Stimulated activated CD4-positive, alpha-beta T cell treated with anti-CD3 and anti-CD28 coated beads, Interleukin-4, amount 100 ng/mL, for 24 hours (primary cell): Measurements from ENCODE around the gene FAM120A.
"Not testable (repeated sequence)": the region's sequence is repeated elsewhere in the genome, so short reads cannot be mapped to it uniquely, and the experiment has no call there.

Experiments used
- DNase-seq: peaks from one replicate; pipeline ENCODE4 v3.0.0-alpha.2; 2020

The FAM120A gene

DNA sequence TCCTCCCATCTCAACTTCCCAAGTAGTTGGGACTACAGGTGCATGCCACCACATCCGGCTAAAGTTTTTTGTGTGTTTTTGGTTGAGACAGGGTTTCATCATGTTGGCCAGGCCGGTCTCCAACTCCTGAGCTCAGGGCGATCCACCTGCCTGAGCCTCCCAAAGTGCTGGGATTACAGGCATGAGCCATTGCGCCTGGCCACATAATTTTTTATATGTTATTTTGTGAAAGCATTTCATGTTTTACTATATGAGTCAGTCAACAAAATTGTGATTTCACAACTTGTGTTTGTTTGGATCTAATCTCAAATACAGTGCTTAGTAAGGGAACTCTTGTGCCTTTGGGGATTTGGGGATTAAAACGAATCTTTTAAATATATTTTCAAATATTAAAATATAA is 21.9 kb downstream of the FAM120A start:
- no peak for DNase-seq

DNA sequence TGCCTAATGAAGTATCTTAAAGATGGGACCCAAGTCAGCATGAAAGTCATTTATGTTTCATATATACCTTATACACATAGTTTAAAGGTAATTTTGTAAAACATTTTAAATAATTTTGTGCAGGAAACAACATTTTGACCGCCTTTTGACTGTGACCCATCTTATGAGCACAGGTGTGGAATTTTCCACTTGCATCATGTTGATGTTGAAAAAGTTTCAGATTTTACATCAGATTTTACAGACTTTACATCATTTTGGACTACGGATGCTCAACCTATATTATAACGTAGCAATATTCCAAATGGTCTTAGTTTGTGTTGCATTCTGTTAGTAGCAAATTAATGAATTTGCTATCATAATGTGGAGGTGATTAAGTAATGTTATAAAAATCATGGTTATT is 23.6 kb downstream of the FAM120A start:
- DNase-seq, result no peak

DNA sequence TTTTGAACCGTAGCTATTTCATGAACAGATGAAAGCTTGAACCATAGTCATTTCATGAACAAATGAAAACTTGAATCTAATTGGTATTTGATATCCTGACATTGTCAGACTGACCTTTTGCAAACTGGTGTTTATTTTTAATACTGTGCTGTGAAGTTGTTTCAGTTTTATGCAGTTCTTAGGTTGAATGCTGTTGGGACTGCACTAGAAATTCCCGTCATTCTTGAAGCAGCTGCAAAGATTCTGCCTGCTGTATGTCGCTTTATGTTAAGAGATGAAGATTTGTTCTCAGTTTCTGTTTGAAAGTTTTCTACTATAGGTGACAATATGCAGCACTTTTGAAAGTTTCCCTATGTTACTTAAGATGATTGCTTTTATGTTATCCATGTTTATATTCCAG is 24.4 kb downstream of the FAM120A start:
- no peak for DNase-seq

DNA sequence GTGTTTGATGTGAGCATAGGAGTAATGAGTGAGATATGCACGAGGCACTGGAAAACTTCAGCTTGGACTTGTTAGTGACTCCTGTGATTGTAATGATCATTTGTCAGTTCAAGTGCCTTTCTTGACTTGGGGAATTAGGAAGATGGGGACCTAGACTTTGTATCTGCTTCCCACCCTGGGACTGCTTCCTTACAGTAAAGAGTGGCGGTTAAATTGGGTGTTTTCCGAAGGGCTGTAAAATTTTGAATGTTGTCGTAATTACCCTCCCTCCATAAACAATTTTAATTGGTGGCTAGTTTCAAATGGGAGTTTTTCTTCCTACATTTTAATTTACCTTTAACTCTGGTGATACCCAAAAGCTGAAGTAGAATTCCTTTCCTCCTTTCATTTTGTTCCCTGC is 25.4 kb downstream of the FAM120A start:
- DNase-seq, result no peak

DNA sequence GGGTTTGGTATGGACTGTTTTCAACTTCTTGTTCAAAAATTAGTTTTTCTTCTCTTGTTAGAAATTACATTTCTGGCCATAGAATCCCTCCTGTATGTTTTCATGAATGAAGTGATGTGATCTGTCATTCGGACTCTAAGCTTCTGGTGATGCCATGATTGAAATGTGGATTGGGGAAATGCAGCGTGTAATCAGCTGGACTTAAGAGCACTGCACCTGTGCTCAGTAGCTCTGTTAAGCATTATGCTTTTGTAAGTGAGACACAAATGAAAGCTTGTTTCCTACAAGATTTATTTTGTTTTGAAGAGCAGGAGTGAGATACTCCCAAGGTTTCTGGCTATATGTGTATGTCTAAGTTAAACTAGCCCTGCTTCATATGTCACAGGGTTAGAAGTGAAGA is 25.9 kb downstream of the FAM120A start:
- no peak for DNase-seq

DNA sequence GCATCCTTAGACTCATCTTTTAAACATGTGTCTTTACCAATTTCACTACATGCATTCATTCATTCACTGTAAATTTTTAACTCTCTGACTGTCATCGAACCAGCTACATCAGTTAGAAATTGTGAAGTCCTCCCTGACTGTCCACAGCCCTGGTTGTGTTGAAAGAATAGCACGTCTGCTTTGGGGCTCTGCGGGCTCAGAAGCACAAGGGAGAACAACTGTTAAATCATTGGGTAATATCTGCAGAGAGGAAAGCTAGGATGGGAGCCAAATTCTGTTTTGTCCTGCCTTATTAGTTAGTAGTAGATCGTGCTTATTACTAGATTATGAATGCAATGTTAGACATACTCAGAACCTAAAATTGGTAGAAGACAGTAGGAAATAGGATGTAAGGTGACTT is 28.2 kb downstream of the FAM120A start:
- DNase-seq, result no peak

DNA sequence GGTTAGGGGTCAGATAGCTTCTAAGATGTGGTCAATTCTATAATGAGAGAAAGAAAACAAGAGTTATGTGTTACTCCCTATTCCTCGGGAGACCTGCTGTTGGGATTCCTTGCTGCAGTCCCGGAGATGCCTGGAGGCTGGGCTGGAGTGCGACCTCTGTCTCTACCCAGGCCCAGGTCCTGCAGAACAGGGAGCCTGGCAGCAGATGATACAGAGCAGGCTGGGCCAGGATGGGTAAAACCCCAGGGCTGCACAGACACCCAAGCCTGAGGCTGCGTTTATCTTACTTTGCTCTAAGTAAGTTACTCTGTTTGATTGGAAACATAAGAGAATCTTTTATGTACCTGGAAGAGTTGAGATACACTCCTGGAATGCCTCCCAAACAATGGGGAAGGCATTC is 28.8 kb downstream of the FAM120A start:
- no peak for DNase-seq

DNA sequence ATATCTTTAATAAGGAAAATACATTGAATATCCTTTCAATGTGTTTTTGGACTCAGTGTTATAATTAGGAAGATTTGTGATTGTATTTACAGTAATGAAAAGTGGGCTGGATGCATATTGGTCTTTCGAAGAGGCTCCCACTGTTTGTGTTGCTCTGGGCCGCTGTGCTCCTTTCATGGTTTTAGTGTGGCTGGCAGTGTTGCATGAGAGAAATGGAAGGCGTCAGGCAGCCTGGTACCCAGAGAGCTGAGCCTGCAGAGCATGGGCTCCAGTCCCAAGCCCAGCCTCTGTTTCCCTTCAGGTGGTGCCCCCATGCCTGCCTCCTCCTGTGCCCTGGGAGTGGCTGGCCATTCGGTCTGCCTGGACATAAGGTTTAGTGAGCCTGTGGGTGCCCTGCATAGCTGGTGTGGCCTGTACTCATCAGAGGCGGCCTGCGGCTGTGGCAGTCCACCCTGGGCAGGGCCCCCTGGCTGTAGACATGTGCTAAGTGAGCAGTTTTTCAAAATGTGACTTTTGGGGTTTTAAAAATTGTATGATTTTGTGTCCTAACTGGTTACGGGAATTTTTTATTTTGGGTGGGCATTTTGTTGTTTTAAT is 29.3 kb downstream of the FAM120A start:
- no peak for DNase-seq

DNA sequence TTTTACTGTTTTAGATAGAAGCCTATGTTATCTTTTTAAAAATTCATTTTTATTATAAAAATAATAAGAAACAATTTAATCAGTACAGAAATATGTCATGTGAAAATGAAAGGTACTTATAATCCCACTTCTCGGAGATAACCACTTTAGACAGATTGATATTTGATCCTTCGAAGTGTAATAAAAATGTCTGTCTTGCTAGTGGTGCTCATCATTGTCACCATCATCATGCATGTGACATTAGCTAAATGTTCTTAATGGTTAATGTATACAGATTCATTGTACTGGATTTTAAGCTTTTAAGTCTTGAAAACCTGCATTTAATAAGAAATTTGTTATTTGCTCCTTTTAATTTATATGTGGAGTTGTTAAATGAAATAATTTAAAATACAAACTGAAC is 32.0 kb downstream of the FAM120A start:
- DNase-seq, result no peak

DNA sequence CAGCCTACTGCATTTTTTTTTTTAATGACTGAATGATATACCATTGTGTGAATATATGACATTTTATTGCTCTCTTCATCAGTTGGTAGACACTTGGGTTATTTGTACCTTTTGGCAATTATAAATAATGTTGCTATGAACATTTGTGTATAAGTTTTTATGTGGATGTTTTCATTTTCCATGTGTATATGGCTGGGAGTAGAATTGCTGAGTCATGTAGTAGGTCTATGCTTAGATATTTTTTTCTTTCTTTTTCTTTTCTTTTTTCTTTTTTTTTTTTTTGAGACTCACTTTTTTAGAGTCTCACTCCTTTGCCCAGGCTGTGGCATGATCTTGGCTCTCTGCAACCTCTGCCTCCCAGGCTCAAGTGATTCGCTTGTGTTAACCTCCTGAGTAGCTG is 34.8 kb downstream of the FAM120A start:
- DNase-seq, result no peak

DNA sequence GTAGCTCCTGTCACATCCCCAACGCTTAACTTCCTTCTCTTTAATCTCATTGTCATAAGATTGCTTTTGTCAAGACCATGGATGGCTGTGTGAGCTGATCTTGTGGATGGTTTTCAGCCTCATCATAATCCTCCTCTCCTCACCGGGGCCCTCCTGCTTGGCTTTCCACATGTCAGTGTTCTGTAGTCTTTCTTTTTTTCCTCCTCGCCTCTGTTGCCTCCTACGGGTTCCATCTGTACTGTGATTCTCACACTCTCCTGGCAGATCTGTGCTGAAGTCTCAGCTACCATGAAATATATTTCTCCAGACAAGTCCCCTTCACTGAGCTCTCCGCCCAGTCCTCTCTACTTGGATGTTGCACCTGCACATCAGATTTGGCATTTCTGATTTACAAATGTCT is 36.8 kb downstream of the FAM120A start:
- DNase-seq, result no peak

DNA sequence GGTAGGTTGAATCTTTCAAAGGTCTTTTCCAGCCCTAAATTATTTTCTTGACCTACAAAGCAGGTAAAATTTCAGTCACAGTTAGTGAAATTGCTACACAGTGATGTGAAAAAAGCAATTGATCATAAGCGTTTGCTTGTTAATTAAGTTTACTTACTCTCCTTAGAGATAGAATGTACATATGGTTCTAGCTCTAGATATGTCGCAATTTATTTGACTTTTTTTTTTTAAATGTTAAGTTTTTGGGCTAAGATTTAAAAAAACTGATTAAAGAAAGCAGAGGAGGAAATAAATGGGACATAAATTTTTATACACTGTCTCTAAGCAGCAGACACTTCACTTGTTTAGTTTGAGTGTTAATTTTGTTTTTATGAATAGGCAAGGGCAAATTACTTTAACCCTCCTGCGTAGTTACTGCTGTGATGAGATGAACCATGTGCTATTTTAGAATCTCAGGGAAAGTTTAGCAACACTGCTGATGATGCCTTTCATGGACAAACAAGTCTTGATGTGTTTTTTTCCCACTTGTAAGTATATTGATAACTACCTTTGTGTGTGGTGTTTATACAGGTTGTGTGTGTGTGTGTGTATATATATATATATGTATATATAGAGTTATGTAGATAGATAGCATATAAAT is 40.2 kb downstream of the FAM120A start:
- DNase-seq, result no peak

DNA sequence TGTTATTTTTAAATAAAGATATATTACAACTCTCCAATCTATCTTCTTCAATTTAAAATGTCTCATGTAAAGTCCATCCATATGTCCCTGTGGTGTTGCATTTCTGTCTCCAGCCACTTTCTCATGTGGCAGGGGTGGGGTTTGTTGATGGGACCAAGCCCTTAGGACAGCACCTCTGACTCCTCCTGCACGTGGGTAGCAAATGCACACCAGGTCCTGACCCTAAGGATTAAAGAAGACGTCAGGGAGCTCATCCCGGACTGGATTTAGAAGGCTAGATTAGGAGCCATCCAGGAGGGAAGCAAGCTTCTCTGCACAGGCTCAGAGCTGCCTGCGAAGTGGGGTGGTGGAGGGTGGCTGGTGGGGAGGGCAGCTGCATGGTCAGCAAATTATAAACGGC is 40.8 kb downstream of the FAM120A start:
- DNase-seq, result no peak

DNA sequence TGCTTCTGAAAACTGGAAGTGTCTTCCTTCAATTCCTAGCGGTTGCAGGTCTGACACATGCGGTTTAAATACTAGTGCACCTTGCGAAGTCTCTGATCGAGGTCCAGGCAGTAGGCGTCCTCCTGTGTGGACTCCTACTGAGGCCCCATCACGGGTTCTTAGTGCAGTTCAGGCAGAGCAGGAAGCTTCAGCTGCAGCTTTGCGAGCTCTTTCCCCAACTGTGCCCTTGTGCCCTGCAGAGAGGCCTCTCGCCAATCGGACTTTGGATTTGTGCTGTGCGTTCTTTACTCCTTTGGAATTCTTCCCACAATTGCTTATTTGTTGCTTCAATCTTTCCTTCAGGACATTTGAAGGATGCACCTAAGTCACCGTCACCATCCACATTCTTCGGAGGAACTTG is 42.5 kb downstream of the FAM120A start:
- DNase-seq, result no peak

DNA sequence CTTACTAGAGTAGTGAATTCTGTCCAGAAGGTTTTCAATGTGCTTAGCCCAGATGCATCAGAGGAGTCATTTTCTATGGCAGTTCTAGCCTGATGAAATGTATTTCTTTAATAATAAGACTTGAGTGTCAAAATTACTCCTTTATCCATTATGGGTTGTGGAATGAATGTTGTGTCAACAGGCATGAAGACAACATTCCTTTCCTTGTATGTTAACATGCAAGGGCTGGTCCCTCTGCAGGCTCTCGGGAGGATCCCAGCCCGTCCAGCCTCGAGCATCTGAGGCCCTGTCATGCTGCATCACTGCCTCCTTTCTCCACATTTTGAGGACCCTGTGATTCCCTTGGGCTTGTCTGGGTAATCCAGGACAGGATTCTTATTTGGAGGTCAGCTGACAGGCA is 44.8 kb downstream of the FAM120A start:
- no peak for DNase-seq

DNA sequence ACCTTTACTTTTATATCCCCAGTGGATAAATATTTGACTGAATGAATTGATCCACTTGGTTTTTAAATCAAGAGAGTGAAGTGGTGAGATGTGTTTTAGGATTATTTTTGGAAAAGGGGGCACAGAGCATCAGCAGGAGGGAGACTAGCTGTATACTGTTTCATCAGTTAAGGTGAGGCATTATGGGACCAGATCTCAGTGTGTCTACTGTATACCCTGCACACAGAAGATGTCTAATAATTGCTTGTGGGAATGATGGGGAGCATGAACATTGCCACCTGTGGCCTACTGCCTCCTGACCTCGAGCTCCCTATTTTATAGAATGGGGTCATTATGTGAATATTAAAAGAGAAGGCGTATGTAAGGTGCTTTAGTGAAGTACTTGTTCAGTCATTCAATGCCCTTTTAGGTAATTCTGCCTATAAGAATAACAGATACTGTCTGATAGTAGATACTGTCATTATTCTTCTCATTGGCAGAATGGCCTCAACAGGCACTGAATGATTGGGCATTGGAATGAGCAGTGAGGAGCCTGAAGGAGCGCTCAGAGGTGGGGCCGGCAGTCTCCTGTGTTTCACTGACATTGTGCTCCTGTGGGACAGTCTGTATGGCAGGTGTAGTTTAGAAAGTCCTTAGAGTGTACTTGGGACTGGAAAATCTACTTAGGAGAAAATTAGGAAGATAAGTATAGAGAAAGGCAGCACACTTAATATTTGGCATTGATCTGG is 49.2 kb downstream of the FAM120A start:
- no peak for DNase-seq

DNA sequence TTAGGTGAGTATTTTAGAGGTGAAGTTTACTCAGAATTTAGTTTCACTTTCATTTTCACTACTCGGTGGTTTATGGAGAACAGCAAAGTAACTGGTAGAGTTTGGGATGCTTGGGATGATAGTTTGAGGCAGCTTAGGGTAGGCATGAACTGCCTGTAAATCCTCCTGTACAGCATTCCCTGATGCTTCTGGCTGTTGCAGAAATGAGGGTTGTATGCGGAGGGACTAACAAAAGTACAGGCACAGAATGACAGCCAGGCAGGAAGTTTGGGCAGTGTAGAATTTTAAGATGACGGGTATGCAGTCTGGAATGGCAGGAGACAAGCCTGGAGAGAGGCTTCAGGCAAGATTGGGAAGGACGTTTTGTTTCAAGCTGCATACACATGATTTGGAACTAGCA is 49.9 kb downstream of the FAM120A start:
- no peak for DNase-seq

DNA sequence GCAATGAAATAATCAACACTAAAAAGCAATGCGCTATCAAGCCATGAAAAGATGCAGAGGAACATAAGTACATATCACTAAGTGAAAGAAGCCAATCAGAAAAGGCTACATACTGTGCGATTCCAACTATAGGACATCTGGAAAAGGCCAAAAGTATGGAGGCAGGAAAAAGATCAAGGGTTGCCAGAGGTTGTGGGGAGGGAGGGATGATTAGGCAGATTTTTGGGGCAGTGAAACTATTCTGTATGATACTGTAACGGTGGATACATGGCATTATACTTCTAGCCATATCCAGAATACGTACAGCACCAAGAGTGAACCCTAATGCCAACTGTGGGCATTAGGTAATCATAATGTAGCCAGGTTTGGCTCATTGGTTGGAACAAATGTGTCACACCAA is 51.9 kb downstream of the FAM120A start:
- no peak for DNase-seq

DNA sequence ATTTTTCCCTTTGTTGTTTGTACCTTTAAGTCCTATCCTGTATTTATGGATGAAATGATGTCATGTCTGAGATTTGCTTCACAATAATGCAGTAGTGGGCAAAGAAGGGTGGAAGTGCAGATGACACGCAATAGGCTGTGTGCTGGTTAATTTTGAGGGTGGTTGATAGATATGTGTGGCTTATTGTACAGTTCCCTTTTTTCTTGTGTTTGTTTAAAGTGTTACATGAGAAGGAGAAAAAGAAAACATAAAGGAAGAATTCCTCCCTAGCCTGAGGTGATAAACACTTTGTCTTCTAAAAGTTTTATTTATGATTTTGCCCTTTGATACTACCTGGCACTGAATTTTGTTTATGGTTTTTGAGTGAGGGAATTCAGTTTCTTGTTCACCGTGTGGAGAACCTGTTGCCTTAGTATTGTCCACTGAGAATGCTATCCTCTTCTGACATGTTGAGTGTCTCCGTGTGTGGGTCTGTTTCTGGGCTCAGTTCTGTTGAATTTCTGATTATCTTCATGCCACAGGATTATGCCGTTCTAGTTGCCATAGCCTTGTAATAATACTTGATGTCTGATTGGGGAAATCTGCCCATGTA is 54.2 kb downstream of the FAM120A start:
- no peak for DNase-seq

DNA sequence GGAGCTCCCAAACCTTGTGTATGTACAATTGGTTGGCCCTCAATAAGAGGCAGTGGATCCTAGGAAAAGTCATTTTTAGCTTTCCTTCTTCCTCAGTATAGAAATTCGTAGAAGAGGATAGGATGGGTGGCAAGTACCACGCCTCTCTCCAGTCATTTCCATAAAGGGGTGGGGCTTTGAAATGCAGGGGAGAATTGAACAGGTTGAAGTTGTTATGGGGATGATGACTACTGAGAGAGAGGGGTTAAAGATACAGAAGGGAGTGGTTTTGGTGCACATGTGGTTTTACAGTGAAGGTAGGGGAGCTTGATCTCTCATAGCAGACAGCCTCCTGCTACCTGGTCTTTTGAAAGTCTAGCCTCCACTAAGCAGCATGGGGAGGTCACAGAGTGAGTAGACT is 56.3 kb downstream of the FAM120A start:
- no peak for DNase-seq

DNA sequence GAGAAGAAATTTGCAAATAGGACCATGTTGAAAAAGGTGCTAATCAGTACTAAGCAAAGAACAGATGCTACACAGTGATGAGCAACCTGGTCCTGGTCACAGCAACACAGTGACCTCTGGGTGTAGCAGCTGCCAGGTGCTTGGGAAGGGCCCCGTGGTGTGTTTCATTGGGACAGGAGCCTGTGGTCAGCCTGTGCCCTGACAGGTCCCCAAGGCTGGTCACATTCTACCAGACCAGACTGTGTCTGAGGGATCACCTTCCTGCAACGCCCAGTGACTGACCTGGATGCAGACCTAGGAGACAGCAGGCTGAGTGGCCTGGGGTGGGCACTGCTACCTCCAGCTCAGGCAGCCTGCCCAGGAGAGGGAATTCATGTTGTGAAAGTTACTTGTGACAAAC is 56.7 kb downstream of the FAM120A start:
- no peak for DNase-seq

DNA sequence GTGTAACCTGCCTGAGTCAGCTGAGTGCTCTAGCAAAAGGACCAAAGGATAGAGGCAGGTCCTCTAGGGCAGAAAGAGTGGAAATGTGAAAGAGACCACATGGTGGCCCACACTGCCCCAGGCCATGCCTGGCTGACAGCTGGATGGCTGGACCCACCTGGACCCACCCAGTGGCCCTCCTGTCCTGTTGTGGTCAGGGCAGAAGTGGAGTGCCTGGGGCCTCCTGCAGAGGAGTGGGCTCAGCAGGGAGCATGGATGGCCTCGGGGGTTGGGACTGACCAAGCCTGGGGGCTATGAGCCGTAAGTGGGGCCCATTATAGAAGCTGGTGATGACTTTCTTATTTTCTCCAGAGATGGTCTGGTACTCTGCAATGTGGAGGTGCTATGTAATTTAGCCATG is 57.6 kb downstream of the FAM120A start:
- DNase-seq, result no peak

DNA sequence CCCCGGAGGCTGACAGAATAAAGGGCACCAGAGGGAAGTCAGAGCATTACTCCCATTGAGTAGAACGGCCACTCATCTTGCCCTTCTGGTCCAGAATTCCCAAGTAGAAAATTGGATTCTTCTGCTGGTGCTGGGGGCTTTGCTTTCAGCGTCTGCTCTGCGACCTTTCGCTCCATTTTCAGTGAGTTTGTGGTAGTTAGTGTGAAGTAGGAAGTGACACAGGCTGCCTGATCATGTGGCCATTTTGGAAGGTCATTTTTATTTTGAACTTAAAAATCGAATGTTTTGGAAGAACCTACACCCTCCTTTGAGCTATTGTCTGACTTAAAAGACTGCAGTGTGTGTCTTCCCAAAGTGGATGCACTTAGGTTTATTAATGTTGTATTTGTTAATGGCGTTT is 58.6 kb downstream of the FAM120A start:
- no peak for DNase-seq

DNA sequence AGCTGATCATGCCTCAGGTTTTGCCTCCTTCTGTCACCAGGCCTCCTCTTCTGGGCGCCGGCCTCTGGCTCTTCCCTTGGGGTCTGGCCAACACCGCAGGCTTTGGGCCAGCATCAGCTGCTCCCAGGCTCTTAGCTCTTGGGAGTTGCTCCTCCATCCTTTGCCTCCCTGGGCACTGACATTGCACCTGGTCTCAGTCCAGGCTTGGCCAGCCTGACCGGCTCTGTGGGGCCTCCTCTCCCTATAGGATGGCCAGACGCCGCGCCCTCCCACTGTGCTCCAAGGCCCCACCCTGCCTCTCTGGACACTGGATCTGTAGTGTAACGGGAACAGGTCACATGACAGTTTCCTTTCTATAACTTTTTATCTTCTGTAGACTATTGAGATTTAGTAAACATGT is 59.7 kb downstream of the FAM120A start:
- not testable (repeated sequence) for DNase-seq
